ENCODE results near the gene PAFAH2. TPM values are rescaled to one million over a fixed set of nuclear protein-coding genes. Genes with fewer than 3 reads are reported as not detected.

PAFAH2 gene
- total RNA-seq, 2 experiments from 2014 or later = 5.9 to 7.3 TPM

DNA sequence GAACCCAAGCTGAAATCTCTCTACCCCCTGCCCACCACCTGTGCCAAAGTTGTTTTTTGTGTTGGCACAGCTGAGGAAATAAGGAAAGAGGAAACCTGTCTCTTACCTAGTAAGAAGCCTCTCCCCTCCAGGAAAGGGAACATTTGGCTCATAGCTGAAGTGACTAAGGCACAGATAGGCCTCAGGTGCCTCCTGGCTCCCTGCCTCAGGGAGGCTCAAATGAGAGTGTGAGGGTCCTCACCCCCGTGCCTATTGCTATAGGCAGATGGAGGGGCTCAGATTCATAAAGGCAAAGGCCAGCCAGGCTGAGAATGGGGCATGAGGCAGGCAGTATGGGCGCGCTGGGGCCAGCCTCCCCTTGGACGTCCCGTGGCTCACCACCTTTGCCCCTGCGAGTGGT lies 40.6 kb upstream of the PAFAH2 start:
- POLR2A ChIA-PET = no interaction called here
- Mint-ChIP-seq H3K36me3 (no peaks in the 10 kb centered on the region), H3K4me3 (no peak overlapping the region), H3K27ac (no peak overlapping the region), H3K27me3 (peaks cover 10% of the 10 kb centered on the region), H3K4me1 (ENCODE audit: low read depth) (peaks cover 11% of the 10 kb centered on the region), H3K9me3 (no peaks in the 10 kb centered on the region)
- no peak for DNase-seq
- CTCF ChIA-PET = interaction anchor here (1.2 to 1.8 kb wide), 3 partner anchors 41 to 131 kb away, joined by 3 to 7 read pairs (median 5); partner anchors contain the start of gene ZNF593
- intact Hi-C loops (cut with micrococcal nuclease) = loop anchor here (5.0 kb wide), 2 partner anchors 69 to 124 kb away; no protein-coding TSS in a partner anchor

DNA sequence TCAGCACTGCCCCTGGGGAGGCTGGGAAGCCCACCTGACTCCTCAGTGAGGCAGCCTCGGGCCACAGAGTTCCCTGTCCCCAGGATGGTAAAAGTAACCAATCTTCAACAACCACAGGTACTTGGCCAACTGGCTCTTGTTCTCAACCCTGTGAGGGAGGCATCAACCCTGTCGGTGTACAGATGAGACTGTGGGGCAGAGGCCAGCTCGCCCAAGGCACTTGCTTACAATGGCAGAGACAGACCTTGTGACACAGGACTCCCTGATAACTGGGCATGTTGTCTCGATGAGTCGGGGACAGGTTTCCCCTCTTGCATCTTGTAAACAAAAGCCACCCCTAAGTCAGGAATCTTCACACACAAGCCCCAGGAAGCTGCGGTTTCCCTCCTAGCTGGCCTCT lies 40.0 kb upstream of the PAFAH2 start:
- Mint-ChIP-seq H3K27me3 (peaks cover 5% of the 10 kb centered on the region), H3K4me1 (ENCODE audit: low read depth) (peaks cover 11% of the 10 kb centered on the region), H3K9me3 (no peaks in the 10 kb centered on the region)

GRCh38 chr1:26036756-26037281 lies 39.0 kb upstream of the PAFAH2 start:
- Mint-ChIP-seq H3K9me3 (no peaks in the 10 kb centered on the region), H3K27ac (no peak overlapping the region), H3K27me3 (peaks cover 5% of the 10 kb centered on the region), H3K36me3 (no peaks in the 10 kb centered on the region), H3K4me1 (ENCODE audit: low read depth) (peaks cover 11% of the 10 kb centered on the region), H3K4me3 (no peak overlapping the region)
- intact Hi-C loops (cut with micrococcal nuclease) = loop anchor here (1.0 to 5.0 kb wide), 3 partner anchors 70 to 125 kb away; no protein-coding TSS in a partner anchor
- CTCF ChIA-PET = interaction anchor here (0.7 to 4.0 kb wide), 19 partner anchors 8 to 380 kb away, joined by 3 to 52 read pairs (median 4); partner anchors contain the start of genes CEP85, EXTL1 and PDIK1L
- DNase-seq = no peak
- POLR2A ChIA-PET = interaction anchor here (0.6 to 0.8 kb wide), 2 partner anchors 108 to 271 kb away, joined by 3 read pairs; no protein-coding TSS in a partner anchor

More for the DNA sequence above, 40.0 kb upstream of the PAFAH2 start:
- CTCF ChIA-PET = interaction anchor here (1.4 to 1.8 kb wide), 2 partner anchors 107 to 132 kb away, joined by 5 to 7 read pairs; partner anchors contain the start of gene ZNF593
- no peak for DNase-seq
- POLR2A ChIA-PET = no interaction called here
- Mint-ChIP-seq H3K36me3 (no peaks in the 10 kb centered on the region), H3K27ac (no peak overlapping the region), H3K4me3 (no peak overlapping the region)
- intact Hi-C loops (cut with micrococcal nuclease) = loop anchor here (5.0 kb wide), 2 partner anchors 69 to 124 kb away; no protein-coding TSS in a partner anchor

DNA sequence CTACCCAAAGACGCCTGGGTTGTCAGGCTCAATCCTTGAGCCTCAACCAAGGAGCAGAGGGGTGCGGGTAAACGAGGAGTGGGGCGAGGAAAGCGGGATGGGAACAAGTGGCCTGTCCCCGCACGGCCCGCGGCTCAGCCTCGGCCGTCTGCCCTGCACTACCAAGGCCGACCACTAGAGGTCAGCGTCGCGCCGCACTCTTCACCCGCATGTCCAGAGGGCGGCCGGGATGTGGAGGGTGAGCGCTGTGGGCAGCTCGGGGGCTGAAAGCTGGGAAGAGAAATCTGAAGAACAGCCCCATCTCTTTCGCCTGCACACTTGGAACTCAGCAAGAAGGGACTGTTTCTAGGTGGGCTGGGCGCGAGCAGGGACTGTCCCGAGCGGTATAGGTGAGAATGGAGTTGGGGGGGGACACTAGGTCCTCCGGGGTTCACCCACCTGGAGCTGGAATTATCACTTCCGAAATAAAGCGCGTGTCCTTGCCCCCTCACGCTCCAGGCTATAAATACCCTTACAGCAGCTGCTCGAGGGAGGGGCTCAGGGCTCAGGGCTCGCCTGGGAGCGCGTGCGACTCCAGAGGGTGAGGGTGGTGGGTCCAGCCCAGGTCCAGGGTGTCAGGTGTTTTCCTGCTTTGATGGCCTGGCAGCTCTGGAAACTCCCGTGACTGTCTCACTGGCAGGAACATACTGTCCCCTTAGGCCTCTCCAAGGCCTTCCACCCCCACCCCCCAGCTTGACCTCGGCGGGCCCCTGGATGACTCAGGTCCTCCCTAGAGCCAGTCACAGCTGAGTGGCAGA lies 38.3 kb upstream of the PAFAH2 start:
- peaks cover 11% of the 10 kb centered on the region for H3K4me1 Mint-ChIP-seq (ENCODE audit: low read depth)
- H3K9me3 Mint-ChIP-seq = no peaks in the 10 kb centered on the region
- ChIA-PET POLR2A (interaction anchor here (0.8 kb wide), 1 partner anchor 109 kb away, joined by 3 read pairs; no protein-coding TSS in a partner anchor), CTCF (interaction anchor here (0.6 to 4.0 kb wide), 25 partner anchors 9 to 381 kb away, joined by 3 to 52 read pairs (median 4); partner anchors contain the start of genes CEP85, EXTL1 and PDIK1L)
- intact Hi-C loops (cut with micrococcal nuclease) = loop anchor here (1.0 to 5.0 kb wide), 4 partner anchors 37 to 126 kb away; partner anchors contain the start of gene PAFAH2
- H3K4me3 Mint-ChIP-seq = peak overlapping the region; percentile 91
- DNase-seq = peak; percentile 84
- H3K36me3 Mint-ChIP-seq = no peaks in the 10 kb centered on the region
- no peak overlapping the region for H3K27ac Mint-ChIP-seq
- peaks cover 5% of the 10 kb centered on the region for H3K27me3 Mint-ChIP-seq

DNA sequence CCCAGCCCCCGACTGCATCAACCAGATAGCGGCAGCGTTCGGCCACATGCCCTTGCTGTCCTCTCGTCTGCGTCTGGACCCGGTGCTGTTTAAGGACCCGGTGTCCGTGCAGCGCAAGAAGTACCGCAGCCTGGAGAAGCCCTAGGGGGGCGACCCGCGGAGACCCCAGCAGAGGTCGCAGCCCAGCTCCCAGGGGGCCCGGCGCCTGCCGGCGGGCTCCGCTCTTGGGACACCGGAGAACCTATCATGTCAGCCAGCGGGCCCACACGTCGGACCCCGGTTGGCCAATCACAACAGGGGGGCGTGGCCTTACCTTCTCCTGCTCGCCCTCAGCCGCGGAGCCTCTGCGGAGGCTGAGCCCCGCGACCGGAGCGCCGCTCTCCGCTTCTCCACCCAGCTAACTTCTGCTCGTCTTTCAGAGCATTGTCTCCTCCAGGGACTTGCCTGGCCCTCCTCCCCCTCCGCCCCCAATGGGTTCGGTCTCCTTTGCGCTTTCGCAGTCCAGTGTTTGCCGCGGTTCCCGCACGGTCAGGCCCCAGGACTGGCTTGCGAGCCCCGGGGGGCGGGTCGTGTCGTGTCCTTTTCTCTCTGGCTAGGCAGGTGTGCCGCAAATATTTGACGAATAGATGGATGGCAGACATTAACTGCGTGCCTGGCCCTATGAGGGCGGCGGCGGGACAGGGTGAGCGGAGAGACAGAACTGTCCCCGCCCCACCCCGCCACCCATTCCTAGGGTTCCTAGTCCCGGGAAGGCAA lies 37.5 kb upstream of the PAFAH2 start:
- H3K9me3 Mint-ChIP-seq = no peaks in the 10 kb centered on the region
- POLR2A ChIA-PET = no interaction called here

GRCh38 chr1:26034504-26035202 lies 36.8 kb upstream of the PAFAH2 start:
- H3K27ac Mint-ChIP-seq = no peak overlapping the region
- peaks cover 11% of the 10 kb centered on the region for H3K4me1 Mint-ChIP-seq (ENCODE audit: low read depth)
- DNase-seq = no peak
- H3K36me3 Mint-ChIP-seq = no peaks in the 10 kb centered on the region
- peak overlapping the region; percentile 91 for H3K4me3 Mint-ChIP-seq
- H3K27me3 Mint-ChIP-seq = peaks cover 5% of the 10 kb centered on the region
- no peaks in the 10 kb centered on the region for H3K9me3 Mint-ChIP-seq
- ChIA-PET POLR2A (no interaction called here), CTCF (interaction anchor here (0.6 to 4.0 kb wide), 18 partner anchors 8 to 382 kb away, joined by 3 to 52 read pairs (median 4); partner anchors contain the start of genes CEP85, PDIK1L, SLC30A2 and ZNF593)
- intact Hi-C loops (cut with micrococcal nuclease) = loop anchor here (2.0 to 5.0 kb wide), 3 partner anchors 36 to 128 kb away; partner anchors contain the start of gene PAFAH2

More for the DNA sequence above, 37.5 kb upstream of the PAFAH2 start:
- Mint-ChIP-seq H3K36me3 (no peaks in the 10 kb centered on the region), H3K27ac (no peak overlapping the region), H3K4me3 (peak overlapping the region; percentile 91), H3K27me3 (peaks cover 5% of the 10 kb centered on the region), H3K4me1 (ENCODE audit: low read depth) (peaks cover 11% of the 10 kb centered on the region)
- intact Hi-C loops (cut with micrococcal nuclease) = loop anchor here (2.0 to 5.0 kb wide), 3 partner anchors 37 to 127 kb away; partner anchors contain the start of gene PAFAH2
- peak; percentile 95 for DNase-seq
- CTCF ChIA-PET = interaction anchor here (0.6 to 4.0 kb wide), 22 partner anchors 9 to 382 kb away, joined by 3 to 52 read pairs (median 3); partner anchors contain the start of genes CEP85, EXTL1, PDIK1L and SLC30A2

DNA sequence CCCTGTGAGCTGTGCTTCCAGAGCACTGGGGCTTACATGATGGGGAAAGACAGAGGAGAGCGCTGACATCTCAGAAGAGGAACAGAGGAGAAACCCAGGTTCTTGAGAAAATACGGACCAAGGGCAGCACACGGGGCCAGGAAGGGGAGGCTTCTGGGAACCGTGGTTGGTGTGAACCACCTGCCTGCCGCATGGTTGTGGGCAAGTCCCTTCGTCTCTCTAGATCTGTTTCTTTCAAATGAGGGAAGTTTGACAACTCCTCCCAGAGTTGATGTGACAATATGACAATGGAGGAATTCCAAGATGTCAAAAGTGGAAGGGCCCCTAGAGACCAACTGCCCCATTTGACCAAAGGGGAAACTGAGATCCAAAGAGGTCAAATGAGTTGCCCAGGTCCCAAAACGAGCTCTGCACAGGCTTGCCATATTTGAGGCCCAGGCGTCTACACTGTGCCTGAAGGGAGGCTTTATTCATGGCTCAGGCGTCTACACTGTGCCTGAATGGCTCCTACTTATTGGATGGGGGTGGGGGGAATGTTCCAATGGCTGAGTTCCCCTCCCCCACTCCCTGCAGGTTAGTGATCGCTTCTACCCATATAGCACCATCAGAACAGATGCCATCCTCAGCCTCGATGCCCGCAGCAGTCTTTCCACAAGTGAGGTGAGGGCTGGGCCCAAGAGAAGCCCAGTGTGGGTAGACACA lies 34.9 kb upstream of the PAFAH2 start:
- CTCF ChIA-PET = interaction anchor here (0.6 to 1.1 kb wide), 2 partner anchors 112 to 1363 kb away, joined by 3 to 4 read pairs; no protein-coding TSS in a partner anchor
- Mint-ChIP-seq H3K9me3 (no peaks in the 10 kb centered on the region), H3K27me3 (peaks cover 5% of the 10 kb centered on the region), H3K4me1 (ENCODE audit: low read depth) (peaks cover 11% of the 10 kb centered on the region), H3K27ac (no peak overlapping the region), H3K36me3 (no peaks in the 10 kb centered on the region), H3K4me3 (no peak overlapping the region)
- no peak for DNase-seq
- POLR2A ChIA-PET = no interaction called here
- intact Hi-C loops (cut with micrococcal nuclease) = no loop called here

DNA sequence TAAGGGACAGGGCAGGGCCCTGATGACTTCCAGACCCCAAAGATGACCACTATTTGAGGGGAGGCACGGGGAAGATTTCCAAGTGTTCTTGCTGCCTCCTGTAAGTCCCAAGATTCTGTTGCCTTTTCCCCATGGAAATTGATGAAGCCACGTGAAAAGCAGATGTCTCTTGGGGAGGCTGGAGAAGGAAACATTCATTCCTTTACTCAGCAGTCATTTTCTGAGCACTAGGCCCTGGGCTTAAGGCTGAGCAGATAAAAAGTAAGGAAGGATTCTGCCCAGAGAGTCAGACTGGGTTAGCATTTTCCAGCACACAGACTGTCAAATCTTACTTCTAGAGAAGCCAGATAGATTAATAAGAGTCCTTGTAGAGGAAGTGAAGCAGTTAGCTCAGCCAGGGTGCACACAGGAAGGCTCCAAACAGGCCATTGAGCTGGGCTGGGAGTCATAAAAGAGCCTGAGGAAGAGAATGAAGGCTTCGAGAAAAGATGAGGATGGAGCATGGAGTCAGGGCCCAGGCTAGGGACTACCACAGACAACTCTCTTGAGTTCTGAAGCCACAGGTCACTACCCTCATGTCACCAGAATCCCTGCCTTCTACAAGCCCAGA lies 33.9 kb upstream of the PAFAH2 start:
- Mint-ChIP-seq H3K4me1 (ENCODE audit: low read depth) (peaks cover 11% of the 10 kb centered on the region), H3K36me3 (no peaks in the 10 kb centered on the region), H3K9me3 (no peaks in the 10 kb centered on the region), H3K27ac (no peak overlapping the region), H3K27me3 (peaks cover 5% of the 10 kb centered on the region), H3K4me3 (no peak overlapping the region)
- no peak for DNase-seq
- intact Hi-C loops (cut with micrococcal nuclease) = no loop called here
- ChIA-PET POLR2A (interaction anchor here (1.2 kb wide), 1 partner anchor 113 kb away, joined by 3 read pairs; no protein-coding TSS in a partner anchor), CTCF (interaction anchor here (0.6 kb wide), 1 partner anchor 52 kb away, joined by 3 read pairs; no protein-coding TSS in a partner anchor)

- Mint-ChIP-seq H3K36me3 (no peaks in the 10 kb centered on the region), H3K4me3 (no peak overlapping the region), H3K27me3 (peaks cover 5% of the 10 kb centered on the region), H3K9me3 (no peaks in the 10 kb centered on the region), H3K4me1 (ENCODE audit: low read depth) (peaks cover 11% of the 10 kb centered on the region), H3K27ac (no peak overlapping the region)
- intact Hi-C loops (cut with micrococcal nuclease) = no loop called here
- no peak for DNase-seq
- CTCF ChIA-PET = no interaction called here
- POLR2A ChIA-PET = interaction anchor here (1.2 kb wide), 1 partner anchor 114 kb away, joined by 3 read pairs; no protein-coding TSS in a partner anchor
Observed at GRCh38 chr1:26031196-26031595, 33.3 kb upstream of the PAFAH2 start.

DNA sequence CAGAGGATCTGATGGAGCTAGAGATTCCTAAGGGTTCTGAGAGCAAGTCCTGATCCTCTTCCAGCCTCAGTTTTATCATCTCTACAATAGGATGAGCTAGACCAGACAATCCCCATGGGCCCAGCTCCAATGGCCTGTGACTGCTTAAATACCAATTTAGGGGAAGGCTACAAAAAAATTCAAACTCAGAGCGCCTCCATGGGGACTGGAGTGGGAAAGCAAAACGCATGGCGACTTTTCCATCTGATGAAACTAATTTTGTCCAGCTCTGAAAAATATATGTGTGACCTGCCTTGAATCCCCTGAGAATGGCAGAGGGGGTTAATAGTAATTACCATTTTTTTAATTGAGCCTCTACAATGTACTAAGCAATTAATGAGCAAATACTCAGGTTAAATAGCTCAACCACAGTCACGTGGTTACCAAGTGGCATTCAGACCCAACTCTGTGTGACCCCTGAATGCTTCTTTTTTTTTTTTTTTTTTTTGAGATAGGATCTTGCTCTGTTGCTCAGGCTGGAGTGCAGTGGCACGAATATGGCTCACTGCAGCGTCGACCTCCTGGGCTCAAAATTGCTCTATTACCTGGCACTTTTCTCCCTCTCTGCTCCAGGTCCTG lies 32.1 kb upstream of the PAFAH2 start:
- Mint-ChIP-seq H3K4me3 (no peak overlapping the region), H3K36me3 (no peaks in the 10 kb centered on the region), H3K9me3 (no peaks in the 10 kb centered on the region), H3K27me3 (peaks cover 5% of the 10 kb centered on the region), H3K27ac (no peak overlapping the region), H3K4me1 (ENCODE audit: low read depth) (peaks cover 7% of the 10 kb centered on the region)
- ChIA-PET CTCF (interaction anchor here (0.5 to 1.1 kb wide), 2 partner anchors 17 to 115 kb away, joined by 3 to 4 read pairs; no protein-coding TSS in a partner anchor), POLR2A (no interaction called here)
- intact Hi-C loops (cut with micrococcal nuclease) = no loop called here
- DNase-seq = no peak

All from activated CD4-positive, alpha-beta memory T cell treated with anti-CD3 and anti-CD28 coated beads for 36 hours (primary cell).